ENCODE results near the gene OLFML2A. TPM values are rescaled to one million over a fixed set of nuclear protein-coding genes. Genes with fewer than 3 reads are reported as not detected.

The OLFML2A gene
- total RNA-seq, 1 donor from 2014 or later = 7.0 TPM

DNA sequence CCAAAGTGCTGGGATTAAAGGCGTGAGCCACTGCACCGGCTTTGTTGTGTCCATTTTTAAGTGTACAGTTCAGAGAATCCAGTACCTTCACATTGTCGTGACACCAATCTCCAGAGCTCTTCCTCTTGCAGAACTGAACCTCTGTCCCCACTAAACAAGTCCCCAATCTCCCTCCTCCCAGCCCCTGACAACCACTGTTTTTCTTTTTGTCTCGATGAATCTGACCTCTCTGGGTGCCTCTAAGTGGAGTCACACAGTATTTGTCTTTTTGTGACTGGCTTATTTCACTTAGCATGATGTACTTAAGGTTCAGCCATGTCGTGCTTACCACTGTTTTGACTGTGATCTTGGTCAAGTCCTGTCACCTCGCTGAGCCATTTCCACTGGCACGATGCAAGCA, 77.9 kb downstream of the OLFML2A start:
- Histone ChIP-seq H3K27me3 (ENCODE audit: control insufficient read depth, insufficient read depth, low read length) (no peaks in the 10 kb centered on the region), H3K4me3 (ENCODE audit: low read depth, low read length) (no peak overlapping the region), H3K36me3 (ENCODE audit: control insufficient read depth, insufficient read depth, low read length) (peaks cover 3% of the 10 kb centered on the region)
- TF ChIP-seq, protein P1, sequence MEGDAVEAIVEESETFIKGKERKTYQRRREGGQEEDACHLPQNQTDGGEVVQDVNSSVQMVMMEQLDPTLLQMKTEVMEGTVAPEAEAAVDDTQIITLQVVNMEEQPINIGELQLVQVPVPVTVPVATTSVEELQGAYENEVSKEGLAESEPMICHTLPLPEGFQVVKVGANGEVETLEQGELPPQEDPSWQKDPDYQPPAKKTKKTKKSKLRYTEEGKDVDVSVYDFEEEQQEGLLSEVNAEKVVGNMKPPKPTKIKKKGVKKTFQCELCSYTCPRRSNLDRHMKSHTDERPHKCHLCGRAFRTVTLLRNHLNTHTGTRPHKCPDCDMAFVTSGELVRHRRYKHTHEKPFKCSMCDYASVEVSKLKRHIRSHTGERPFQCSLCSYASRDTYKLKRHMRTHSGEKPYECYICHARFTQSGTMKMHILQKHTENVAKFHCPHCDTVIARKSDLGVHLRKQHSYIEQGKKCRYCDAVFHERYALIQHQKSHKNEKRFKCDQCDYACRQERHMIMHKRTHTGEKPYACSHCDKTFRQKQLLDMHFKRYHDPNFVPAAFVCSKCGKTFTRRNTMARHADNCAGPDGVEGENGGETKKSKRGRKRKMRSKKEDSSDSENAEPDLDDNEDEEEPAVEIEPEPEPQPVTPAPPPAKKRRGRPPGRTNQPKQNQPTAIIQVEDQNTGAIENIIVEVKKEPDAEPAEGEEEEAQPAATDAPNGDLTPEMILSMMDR (IDR thresholded peaks at IDR 0.05; ENCODE audit: insufficient read depth, low read length, poor library complexity, severe bottlenecking) = no peak
- no peak for DNase-seq (ENCODE audit: low read depth)

DNA sequence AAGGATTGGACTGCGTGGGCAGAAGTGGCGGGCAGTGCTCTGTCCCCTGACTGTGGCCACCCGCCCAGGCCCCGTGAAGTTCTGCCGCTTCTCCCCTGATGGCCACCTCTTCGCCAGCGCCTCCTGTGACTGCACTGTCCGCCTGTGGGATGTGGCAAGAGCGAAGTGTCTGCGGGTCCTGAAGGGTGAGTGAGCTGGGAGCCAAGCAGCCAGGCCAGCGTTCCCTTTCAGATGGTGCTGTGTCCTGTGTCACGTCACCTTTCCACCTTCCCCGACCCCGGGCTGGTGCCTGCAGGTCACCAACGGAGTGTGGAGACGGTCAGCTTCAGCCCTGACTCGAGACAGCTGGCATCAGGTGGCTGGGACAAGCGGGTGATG, 78.6 kb downstream of the OLFML2A start:
- peaks cover 3% of the 10 kb centered on the region for H3K36me3 ChIP-seq (ENCODE audit: control insufficient read depth, insufficient read depth, low read length)
- H3K4me3 ChIP-seq (ENCODE audit: low read depth, low read length) = no peak overlapping the region
- H3K27me3 ChIP-seq (ENCODE audit: control insufficient read depth, insufficient read depth, low read length) = no peaks in the 10 kb centered on the region
- DNase-seq (ENCODE audit: low read depth) = no peak
- TF ChIP-seq, protein P1 (IDR thresholded peaks at IDR 0.05; ENCODE audit: insufficient read depth, low read length, poor library complexity, severe bottlenecking) = no peak

DNA sequence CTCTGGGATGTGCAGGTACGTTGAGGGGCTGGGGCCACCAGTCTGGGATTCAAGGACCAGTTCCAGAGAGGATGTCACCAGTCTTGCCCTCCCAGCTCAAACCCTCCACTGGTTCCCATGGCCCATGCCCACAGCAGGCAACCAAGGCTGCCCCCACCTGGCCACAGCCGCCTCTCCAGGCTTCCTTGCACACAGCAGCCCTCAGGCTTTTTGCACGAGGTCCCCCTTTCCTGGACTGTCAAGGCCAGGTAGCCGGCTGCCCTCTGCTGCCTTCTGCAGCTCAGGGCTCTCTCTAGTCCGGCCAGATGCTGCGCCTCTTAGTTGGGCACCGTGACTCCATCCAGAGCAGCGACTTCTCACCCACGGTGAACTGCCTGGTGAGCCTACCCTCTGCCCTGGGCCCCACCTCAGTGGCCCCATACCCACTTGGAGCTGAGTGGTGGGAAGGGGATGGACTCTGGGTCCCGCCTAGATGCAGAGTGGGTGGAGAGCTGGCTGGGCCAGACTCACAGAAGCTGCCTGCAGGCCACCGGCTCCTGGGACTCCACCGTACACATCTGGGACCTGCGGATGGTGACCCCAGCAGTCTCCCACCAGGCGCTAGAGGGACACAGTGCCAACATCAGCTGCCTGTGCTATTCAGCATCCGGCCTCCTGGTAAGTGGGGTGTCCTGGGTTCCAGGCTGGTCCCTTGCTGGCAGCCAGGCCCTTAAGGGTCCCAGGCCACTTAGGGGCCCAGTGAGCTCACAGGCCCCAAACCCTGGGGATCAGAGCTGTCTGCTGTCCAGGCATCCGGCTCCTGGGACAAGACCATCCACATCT, 79.2 kb downstream of the OLFML2A start:
- Histone ChIP-seq H3K4me3 (ENCODE audit: low read depth, low read length) (no peak overlapping the region), H3K36me3 (ENCODE audit: control insufficient read depth, insufficient read depth, low read length) (peaks cover 4% of the 10 kb centered on the region), H3K27me3 (ENCODE audit: control insufficient read depth, insufficient read depth, low read length) (no peaks in the 10 kb centered on the region)
- DNase-seq (ENCODE audit: low read depth) = no peak
- TF ChIP-seq, protein P1 (IDR thresholded peaks at IDR 0.05; ENCODE audit: insufficient read depth, low read length, poor library complexity, severe bottlenecking) = peak; percentile 68

DNA sequence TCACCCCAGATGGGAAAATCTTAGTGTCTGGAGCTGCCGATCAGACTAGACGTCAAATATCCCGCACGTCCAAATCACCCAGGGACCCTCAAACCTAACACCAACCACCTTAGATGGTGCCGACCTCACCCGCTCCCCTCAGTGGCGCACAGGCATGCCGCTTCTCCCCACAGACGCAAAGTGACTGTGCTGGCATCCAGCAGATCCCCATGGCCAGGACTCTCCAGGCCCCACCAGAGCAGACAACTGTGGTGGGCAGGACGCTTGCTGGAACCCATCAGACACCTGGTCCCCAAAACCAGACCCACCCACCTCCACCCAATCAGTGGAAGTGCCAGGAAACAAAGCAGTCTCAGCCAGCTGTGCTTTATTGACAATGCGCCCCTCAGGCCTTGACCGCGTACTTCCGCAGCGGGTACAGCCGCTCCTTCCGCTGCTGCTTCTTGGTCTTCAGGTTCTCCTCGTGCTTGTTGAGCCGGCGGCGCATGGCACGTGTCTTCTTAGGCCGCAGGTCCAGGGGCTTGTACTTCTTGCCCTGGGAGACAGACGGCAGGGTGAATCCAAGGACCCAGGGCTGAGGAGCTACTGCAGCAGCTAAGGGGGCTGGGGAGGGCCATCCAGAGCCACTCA, 80.7 kb downstream of the OLFML2A start:
- H3K4me3 ChIP-seq (ENCODE audit: low read depth, low read length) = no peak overlapping the region
- TF ChIP-seq, protein P1 (IDR thresholded peaks at IDR 0.05; ENCODE audit: insufficient read depth, low read length, poor library complexity, severe bottlenecking) = no peak

DNA sequence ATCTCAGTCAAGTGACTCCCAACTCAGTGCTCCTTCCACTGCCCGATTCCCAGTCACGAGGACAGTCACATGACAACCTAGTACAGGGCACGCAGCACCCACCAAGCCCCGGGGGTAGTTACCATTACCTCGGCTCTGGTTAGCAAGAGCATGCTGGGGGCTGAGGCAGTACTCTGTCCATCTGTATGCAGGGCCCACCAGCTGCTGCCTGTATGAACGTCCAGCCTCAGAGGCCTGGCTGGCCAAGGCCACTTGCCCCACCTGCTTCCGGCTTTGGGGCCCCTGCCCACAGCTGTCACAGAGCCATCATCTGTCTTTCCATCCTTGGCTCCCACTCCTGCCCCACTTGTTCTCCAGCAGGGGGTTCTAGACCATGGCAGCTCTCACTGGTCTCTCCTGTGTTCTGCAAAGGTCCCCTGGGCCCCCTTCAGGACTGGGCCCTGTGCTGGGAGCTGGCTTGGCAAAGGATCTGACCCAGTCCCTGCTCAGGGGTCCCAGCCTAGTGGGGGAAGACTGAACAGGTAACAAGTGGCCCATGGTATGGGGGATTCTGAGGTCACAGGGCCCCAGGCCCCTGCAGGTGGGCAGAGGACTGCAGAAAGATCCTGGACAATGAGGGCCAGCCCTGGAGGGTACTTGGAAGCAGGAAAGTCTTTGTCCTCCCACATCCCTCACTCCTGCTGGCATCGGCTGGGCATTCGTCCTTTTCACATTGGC, 81.6 kb downstream of the OLFML2A start:
- Histone ChIP-seq H3K27me3 (ENCODE audit: control insufficient read depth, insufficient read depth, low read length) (no peaks in the 10 kb centered on the region), H3K36me3 (ENCODE audit: control insufficient read depth, insufficient read depth, low read length) (peaks cover 5% of the 10 kb centered on the region), H3K4me3 (ENCODE audit: low read depth, low read length) (no peak overlapping the region)
- TF ChIP-seq, protein P1 (IDR thresholded peaks at IDR 0.05; ENCODE audit: insufficient read depth, low read length, poor library complexity, severe bottlenecking) = no peak
- no peak for DNase-seq (ENCODE audit: low read depth)

More for the DNA sequence above, 80.7 kb downstream of the OLFML2A start:
- no peak for DNase-seq (ENCODE audit: low read depth)
- no peaks in the 10 kb centered on the region for H3K27me3 ChIP-seq (ENCODE audit: control insufficient read depth, insufficient read depth, low read length)
- peaks cover 5% of the 10 kb centered on the region for H3K36me3 ChIP-seq (ENCODE audit: control insufficient read depth, insufficient read depth, low read length)
